NCI-H128 (cell line): ENCODE results near the gene MTERF4.

Source experiments
- DNase-seq: peaks from one replicate; lab custom pipeline; 2025; ENCODE audit not compliant: unreplicated experiment; lab: John Stamatoyannopoulos, UW

The MTERF4 gene

GRCh38 chr2:241051578-241052487 is 50.3 kb downstream of the MTERF4 start:
- DNase-seq: no peak

DNA sequence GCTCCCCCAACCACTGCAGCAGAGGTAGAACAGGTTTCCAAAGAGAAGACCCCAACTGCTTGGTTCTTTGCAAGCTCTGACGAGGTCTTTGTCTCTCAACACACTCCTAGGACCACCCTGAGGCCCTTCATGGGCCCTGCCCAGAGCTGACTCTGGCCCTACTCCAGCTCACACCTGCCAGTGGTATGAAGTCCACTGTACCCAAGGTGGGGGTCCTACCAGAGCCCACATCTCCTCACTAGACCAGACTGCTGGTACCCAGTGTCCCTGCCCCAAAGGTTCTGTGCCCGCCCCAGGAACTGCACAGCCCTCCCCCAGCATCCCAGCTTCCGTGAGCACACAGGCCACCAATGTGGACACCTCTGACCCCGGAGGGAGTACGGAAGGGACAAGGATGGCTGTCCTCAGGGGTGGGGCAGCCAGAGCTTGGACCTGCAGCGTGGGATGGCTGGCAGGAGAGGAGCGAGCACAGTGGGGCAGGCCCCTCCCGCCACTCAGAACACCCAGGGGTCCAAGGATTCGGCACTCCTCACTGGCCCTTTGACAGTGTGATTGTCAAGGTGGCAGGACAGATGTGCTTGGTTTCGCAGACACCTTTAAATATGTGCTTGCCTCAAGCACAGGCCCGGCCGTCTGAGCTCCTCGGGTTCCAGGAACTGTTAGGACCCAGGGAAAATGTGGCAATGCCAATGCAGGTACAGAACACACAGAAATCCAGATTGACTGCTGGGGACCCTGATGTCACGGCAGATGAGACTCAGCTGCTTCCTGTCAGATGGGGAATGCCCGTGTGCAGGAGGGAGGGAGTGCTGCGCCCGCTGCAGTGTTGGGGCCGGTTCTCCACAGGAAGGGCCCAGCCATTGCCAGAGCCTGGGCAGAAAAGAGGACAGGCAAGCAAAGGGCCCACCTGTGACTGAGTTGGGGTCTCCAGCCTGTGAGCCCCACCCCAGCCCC is 51.2 kb downstream of the MTERF4 start:
- DNase-seq: no peak

DNA sequence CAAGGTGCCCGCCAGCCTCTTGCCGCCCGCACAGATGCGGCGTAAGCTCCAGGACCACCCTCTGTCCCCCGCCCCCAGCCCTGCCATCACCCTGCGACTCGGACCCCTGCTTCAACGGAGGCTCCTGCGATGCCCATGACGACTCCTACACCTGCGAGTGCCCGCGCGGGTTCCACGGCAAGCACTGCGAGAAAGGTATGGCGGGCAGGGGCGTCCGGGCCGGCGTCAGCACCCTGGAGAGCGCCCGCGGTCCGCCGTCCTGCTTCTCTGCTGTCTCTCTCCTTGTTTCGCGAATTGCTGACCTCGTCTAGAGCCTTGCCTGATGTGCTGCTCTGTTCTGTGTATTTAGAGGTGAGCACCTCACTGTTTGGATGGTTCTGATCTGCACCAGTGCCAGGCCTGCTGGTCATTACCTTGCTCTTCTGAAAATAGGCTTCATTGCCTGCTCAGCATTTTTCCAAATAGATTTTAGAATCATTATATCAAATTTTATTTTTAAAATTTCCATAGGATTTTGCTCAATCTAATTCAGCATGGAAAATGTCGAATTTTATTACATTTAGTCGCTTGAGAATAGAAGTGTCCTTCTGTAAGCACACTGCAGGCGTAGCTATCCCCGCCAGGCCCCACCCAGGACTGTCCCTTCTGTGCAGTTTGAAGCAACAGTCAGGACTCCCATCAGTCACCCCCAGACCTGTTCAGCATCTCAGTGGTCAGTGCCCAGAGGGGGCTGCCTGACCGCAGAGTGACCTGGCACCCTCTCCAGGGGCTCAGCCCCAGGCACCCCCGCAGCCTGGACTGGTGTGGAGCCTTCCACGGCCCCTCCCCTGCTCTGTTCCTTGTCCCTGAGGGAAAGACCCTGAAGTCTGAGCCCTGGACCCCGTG is 52.1 kb downstream of the MTERF4 start:
- no peak for DNase-seq

DNA sequence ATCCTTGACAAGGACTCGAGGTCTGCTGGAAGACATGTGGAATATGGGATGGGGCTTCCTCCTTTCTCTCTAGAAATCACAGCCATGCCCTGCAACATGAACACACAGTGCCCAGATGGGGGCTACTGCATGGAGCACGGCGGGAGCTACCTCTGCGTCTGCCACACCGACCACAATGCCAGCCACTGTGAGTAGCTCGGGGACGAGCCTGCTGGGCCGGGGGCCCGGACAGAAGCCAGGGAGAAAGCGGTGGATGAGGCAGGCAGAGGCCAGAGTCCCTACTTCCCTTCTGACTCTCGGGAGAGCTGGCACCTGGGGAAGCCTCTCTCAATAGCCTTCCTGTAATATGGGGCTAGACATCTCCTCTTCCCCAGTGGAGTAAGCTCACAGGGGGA is 53.1 kb downstream of the MTERF4 start:
- DNase-seq: no peak

GRCh38 chr2:241048149-241048948 is 53.7 kb downstream of the MTERF4 start:
- DNase-seq: no peak

GRCh38 chr2:241047253-241048010 is 54.7 kb downstream of the MTERF4 start:
- no peak for DNase-seq
